GM19043 (cell line): ENCODE measurements around the gene GRIK3.

Experiments
- ATAC-seq: cut with Tn5 transposase; IDR thresholded peaks from one replicate; pipeline ENCODE4 v1.9.1; 2021; ENCODE audit warnings: low read depth; ENCODE audit not compliant: unreplicated experiment

GRIK3 gene

DNA sequence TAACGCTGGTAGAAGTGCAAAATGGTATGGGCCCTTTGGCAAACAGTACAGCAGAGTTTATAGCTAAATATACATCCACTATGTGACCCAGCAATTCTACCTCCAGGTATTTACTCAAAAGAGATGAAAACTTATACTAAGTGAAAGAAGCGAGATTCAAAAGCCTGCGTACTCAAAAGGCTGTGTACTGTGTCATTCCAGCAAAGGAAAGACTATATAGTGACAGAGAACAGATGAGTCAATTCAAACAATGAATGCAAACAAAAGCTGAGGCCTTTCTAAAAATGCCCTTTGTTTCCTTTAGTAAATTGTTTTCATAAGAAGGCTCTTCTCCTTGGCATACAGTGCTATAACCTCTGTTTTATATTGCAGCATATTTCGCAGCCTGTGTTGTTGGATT, 282.8 kb downstream of the GRIK3 start:
- ATAC-seq = no peak

- ATAC-seq = no peak
Measured at GRCh38 chr1:36748466-36748865, 285.8 kb downstream of the GRIK3 start.
